Measurements from ENCODE around the gene U2AF1L4.

The U2AF1L4 gene

DNA sequence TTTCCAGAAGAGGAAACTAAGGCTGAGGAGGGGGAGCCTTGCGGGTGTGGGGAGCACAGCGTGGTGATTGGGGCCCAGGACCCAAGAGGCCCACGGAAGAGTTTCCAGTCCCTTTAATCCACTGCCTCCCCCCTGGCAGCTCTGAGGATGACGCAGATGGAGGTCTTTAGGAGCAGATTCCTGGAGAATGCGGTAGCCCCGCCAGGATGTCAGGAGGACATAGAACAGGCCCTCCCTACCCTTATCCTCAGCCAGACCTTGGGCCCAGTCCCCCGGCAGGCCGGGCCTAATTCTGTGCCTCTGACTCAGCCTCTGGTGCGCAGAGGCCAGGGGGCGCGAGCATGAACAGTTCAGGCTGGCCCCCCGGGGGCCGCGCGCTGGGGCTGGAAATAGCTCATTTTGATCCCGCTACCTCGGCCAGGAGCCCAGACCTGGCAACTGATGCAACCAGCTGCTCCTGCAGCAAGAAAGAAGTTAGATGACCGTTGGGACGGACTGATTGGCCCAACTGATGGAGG is 12.1 kb upstream of the U2AF1L4 start:
- DNase-seq, result peak; percentile 94

DNA sequence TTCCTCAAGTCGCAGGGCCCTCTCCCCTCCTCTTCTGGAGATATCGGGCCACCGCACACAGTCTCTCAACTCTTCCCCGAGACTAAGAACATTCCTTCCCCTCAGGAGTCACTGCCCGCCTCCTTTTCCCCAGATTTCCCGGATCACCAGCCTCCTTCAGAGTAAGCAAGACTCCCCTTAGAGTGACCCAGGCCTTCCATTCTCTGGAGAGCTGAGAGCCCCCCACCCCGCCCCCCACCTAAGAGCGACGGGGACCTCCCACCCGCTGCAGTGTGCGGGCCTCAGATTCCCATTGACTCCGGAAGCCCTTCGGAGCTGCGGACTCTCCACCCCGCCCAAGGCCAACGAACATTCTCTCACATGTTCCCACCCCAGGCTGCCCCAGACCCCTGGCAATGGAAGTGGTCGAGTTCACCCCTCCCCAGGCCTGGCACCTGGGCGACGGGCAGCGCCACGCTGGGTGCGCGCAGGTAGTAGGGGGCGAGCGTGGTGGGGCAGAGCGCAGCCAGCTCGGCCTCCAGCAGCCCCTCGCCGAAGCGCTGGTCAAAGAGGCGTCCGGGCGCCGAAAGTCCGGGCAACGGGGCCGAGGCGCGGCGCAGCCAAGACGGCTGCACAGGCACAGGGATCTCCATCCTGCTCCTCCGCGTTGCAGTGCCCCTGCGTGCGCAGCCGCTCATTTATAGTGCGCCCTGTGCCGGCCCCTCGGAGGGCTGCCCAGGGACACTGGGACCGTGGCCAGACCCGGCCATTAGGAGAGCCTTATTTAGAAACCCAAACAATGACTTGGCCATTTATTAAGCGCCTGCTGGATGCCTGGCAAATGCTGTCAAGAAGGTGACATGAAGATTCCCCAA is 11.4 kb upstream of the U2AF1L4 start, which contains the start of gene HSPB6:
HSPB6 (minus strand) TSS at position 653 of the 854 bp plus-strand sequence; CDS start at position 632, 21 bp downstream.
- peak; percentile 68 for DNase-seq

DNA sequence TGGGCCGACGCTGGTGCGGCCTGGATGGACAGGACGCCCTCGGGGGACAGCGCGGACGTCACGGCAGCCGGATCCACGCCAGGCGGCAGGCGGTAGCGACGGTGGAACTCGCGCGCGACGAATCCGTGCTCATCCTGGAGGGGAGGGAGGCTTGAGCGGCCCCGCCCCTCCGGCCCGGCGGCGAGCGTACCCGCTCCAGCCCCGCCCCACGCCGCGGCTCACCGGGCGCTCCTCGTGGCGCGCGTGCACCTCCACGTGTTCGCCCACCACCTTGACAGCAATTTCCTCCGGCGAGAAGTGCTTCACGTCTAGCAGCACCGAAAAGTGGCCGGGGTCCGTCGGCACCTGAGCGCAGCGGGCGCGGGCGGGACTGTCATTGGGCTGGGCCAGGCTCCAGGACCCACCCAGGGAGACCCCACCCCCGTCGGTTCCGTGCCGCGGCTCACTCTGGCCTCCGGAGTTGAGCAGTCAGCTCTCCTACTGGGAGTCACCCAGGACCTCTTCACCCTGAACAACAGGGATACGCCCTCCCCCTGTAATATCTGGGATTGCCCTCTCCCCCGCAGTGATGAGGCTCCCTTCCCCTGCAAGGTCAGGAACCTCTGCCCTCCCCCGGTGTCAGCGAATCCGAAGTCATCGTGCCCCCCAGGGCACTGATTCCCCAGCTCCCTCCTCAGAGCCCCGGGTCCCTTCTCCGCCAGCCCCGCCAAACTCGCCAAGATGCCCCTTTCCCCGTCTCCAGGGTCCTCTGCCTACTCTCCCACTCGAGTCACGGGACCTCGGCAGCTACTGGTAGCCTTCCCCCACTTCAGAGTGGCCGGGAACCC is 10.5 kb upstream of the U2AF1L4 start:
- peak; percentile 33 for DNase-seq

DNA sequence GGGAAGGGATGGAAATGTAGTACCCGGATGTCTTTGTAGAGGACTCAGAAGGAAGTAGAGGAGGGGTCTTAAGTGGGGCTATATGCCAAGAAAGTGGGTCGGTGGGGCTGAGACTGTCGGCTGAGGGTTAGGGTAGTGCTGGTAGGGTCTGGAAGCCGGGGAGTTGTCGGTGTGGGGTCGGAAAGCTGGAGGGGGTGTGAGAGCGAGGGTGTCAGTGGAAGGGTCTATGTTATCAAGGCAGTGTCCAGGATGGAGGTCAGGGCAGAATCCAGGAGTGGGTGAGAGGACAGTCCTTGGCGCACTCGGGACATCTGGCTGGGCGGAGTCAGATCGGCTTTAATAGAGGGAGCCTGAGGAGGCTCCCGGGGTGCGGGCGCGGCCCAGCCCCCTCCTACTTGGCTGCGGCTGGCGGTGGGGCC is 9.9 kb upstream of the U2AF1L4 start:
- no peak for DNase-seq

DNA sequence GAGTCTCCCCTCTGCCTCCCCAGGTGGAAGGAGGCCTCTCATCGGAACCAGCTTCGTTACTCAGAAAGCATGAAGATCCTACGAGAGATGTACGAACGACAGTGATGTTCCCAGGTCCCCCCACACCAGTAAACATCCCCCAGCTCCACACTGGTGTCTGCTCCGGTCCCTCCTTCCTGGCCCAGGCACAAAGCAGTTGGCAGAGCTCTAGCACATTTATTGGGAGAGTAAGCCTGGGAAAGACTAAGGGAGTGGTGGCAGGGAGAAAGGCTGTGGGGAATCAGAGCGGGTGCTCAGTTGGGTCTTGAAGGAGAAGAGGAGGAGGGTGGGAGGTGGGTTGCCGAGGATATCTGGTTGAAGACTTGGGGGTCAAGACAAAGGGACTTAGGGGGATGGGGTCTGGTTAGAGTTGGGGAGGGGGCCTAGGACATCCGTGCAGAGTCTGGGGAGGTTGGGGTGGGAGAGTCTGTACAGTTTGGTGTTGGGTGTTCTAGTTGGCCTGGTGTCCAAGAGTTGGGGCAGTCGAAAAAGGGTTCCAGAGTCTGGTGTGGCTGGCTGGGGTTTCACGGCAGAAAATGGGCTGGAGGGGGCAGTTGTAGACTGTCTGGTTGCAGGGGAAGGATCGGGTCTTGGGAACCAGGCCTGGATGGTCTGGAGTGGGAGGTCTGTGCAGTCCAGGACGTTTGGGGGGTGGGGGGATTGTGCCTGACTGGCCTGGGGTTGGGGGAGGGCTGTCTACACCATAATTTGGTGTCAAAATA is 9.3 kb upstream of the U2AF1L4 start:
- DNase-seq, result no peak

DNA sequence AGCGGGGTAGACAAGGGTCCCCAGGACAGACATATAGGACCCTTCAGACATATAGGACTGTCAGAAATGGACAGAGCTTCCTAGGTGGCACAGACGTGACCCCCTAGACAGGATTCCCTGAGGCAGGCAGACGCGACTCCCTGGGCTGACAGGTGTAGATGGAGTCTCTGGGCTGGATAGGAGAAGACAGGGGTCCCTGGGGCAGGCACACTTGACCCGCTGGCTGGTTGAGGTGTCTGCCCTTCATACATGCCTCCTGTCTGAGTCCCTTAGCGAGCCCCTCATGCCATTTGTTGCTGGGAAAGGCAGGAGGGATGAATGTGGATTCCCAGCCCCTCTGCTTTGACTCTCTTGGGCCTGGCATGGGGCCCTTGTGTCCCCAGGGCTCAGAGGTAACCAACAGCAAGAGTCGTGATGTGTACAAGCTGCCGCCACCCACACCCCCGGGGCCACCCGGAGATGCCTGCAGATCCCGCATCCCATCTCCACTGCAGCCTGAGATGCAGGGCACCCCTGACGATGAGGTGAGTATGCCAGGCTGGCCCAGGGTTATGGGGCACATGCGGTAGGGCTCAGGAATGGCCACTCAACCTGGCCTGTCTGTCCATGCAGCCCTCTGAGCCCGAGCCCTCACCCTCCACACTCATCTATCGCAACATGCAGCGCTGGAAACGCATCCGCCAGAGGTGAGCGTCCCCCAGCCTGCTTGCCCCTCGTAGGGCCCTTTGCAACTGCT is 8.6 kb upstream of the U2AF1L4 start:
- no peak for DNase-seq

DNA sequence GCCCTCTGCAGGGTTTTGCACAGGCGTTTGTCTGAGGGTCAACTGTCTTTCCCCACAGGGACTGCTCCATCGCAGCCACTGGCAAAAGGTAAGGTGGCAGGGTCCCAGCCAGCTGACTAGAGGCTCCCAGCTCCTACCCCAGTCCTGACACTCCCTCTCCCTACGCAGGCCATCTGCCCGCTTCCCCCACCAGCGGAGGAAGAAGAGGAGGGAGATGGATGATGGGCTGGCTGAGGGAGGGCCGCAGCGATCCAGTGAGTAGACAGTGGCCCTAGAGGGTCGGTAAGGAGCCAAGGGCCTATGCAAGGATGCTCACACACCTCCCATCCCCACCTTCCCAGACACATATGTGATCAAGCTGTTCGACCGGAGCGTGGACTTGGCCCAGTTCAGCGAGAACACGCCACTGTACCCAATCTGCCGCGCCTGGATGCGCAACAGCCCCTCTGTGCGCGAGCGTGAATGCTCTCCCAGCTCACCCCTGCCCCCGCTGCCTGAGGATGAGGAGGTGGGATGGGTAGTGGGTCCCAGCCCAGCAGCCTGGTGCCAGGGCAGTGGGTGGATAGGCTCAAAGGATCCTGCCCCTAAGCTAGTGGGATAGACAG is 7.6 kb upstream of the U2AF1L4 start:
- DNase-seq, result no peak

DNA sequence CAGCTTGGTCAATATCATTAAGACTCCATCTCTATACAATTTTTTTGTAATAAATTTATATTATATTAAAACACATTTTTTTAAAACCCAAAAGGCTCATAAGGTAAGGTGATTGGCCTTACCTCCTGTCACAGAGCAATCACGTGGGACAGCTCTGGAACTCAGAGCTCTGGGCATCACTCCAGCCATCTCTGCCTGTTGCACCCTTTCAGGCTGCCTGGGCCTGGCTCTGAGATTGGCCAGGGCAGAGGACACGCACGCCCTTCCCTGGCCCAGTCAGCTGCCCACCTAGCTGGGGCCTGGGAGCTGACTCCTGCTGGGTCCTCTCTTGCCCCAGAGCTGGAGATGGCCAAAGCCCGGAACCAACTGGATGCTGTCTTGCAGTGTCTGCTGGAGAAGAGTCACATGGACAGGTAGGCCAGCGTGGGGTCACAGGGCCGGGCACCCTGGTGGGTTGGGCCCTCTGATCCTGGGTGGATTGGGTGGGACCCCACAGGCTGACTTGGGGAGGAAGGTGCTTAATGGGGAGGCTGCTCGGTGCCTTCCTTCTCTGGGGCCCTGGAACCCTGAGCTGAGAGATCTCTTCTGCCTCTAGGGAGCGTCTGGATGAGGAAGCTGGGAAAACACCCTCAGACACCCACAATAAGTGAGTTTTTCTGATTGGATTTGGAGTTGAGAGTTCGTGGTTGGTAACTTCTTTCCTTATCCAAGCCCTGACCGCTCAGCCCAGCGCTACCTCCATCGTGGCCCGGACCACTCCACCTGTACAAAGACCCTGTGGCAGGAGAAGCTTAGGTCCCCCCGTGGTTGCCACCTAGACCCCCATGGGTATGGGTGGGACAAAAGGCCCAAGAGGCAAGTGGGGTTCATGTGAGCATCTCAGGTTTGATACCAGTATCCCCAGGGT is 6.9 kb upstream of the U2AF1L4 start:
- no peak for DNase-seq

DNA sequence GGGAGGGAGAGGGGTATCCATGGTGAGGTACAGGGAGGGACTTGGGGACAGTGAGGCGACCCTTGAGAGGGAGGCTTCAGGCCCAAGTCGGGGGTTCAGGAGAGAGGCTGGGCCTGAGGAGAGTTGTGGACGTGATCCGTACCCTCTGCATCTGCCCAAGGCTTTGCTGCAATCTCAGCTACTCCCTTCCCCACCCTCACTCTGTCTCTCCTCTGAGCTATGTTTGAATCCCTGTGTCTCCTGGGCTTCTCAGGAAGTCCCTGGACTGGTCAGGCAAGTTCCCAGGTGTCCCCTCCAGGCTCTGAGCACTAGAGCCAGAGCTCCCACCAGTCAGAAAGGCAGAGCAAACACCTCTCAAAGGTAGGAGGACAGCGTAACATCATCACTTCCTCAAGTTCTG is 4.9 kb upstream of the U2AF1L4 start:
- no peak for DNase-seq

DNA sequence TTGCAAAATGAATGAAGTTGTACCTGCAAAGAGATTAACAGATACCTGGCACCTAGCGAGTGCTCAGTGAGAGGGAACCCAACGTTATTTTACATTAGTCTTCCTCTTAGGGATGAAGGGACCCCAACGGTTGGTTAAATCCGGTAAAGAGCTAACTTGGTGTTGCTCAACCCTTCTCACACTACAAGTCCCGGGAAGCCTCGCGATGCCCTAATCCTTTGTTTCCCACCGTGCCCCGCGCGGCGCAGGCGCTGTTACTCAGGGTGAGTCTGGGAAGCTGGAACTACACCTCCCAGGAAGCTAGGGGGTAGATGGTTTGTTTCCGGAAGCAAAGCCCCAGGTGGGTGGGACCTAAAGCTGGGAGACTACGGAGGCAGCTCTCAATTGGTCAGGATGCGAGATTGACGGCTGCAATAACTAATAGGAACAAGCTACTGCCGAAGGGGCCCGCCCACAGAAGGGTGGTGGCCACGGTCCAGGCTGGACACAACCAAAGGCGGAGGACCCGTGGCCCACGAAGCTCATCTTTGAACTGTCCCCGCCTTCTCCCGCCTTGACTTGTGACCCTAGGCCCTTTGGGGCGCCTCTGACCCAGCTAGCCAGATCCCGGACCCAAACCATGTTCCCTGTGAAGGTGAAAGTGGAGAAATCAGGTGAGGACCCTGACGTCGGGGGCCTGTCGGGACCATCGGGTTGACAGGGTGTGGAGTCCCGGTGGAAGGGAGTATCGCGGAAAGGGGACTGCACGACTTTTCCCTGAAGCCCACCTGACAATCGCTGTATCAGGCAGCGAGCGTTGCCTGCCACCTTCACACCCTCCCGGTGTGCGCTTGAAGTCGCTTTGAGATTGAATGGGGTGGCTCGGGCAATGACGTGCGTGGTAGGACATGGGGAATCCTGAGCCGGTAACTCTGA is 3.1 kb upstream of the U2AF1L4 start, which contains the start of gene LIN37:
LIN37 (plus strand) TSS at position 471 of the 915 bp plus-strand sequence; CDS start at position 620, 149 bp downstream.
- DNase-seq, result peak; percentile 99

DNA sequence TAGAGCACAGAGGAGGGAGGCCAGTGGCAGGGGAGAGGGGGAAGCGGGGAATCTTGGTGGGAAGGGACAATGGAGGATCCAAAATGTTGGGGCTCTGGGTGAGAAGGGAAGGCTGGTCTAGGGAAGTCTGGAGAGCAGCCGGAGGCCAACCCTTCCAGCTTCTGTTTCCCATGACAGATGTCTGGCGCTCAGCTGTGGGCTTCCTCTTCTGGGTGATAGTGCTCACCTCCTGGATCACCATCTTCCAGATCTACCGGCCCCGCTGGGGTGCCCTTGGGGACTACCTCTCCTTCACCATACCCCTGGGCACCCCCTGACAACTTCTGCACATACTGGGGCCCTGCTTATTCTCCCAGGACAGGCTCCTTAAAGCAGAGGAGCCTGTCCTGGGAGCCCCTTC is 1.3 kb upstream of the U2AF1L4 start:
- DNase-seq, result no peak

DNA sequence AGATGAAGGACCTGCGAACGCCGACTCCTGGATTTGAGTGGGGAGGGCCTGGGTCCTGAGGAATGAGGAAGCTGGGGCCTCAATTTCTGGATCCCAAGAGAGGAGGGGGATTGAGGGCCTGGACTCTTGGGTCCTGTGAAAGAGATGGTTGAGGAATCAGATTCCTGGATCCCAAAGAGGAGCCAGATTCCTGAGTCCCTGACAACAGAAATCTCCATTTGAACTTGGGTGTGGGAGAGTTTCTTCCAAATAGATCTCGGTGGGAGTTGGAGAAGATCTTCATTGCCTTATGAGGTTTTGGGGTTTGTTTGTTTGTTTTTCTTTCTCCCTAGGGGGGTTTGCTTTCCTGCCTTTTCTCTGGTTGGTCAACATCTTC is 857 bp upstream of the U2AF1L4 start:
- DNase-seq, result no peak

DNA sequence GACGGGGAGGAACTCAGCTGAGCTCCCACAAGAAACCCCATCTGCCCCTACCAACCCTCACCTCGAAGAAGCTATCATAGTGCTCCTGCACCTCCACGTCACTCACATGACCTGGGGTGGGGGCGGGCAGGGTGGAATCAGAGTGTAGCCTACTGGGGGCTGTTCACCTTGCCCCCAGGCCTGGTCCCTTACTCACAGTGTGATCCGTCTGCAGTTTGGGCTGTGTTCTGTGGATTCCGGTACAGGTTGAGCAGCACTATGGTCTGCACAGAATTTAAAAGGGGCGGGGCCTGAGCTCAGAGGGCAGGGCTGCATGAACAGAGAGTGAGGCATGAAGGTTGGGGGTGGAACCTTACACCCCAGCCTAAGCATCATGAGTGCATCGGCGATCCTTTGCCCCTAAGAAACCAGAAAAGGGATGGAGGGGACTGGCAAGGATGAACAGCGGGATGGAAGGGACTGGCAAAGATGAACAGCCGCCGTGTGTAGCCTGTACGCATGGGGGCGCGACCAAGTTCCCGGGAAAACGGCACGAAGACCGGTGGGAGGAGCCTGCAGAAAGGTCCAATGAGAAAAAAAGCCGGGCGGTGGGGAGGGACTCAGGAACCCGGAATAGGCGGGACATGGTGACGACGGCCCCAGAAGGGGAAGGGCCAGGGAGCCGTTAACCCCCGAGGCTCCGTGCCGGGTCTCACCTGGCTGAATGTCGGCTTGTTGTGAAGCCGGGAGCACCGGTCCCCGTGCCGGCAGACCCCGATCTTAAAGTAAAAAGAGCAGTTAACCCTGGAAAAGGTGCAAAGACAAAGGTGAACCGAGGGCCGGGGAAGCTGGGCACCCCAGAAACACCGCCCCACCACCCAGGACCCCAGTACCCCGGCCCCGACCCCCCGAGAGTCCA is 539 bp downstream of the U2AF1L4 start:
- peak; percentile 97 for DNase-seq

DNA sequence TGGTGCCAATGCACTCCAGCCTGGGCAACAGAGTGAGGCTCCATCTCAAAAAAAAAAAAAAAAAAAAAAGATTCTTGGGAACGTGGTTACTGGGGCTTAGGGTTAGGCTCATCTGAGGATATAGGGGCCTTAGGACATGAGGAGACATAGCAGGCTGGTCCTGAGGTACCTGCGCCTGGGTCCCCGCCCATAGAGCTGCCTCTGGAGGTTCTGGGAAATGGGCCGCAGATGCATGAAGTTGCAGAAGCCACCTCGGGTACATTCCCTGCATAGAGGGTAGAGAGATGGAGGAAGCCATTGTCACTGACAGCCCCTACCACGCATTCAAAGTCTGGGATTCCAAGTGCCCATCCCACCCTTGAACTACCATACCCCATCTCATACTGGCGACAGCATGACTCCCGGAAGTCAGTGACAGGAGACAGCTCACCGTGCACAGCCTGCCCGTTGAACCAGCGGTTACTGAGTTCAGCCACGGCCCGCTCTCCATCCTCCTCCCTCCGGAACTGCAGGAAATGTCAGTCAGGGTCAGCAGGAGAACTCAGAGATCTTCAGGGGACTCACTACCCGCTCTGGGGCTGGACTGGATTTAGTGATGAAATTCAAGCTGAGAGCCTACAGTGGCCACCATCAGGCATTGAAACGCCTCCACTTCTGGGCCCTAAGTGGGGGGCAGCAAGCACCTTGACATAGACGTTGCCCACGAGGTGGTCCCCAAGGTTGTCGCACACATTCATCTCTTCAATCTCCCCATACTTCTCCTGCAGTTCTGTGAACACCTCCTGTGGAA is 1.4 kb downstream of the U2AF1L4 start:
- no peak for DNase-seq

DNA sequence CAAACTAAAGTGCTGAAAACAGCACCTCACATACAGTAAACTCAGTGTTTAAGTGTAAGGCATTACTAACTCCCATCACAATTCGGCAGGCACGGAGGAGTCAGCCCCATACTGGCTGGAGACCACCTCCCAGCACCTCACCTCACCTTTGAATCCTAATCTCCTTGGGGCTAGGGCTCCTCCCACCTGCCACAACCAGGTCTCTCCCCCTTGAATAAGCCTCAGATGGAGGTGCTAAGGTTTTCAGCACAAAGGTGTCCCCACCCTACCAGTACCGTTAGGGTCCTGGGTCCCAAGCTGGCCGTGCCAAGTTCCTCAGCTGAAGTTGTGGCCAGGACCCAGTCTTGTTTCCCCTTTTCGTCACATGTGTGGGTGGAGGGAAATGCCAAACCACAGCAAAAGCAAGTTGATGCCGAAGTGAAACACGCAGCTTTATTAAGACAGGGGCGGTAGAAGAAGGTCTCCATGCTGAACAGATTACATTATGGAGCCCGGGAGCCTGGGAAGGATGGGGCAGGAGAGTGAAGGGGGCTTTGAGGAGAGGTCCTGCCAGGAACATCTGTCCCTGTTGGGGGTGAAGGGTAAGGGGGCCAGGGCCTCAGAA is 3.0 kb downstream of the U2AF1L4 start, which contains the start of gene IGFLR1:
IGFLR1 (minus strand) TSS at position 332 of the 604 bp plus-strand sequence. CDS start 1,272 bp downstream, outside the sequence.
- DNase-seq, result no peak

DNA sequence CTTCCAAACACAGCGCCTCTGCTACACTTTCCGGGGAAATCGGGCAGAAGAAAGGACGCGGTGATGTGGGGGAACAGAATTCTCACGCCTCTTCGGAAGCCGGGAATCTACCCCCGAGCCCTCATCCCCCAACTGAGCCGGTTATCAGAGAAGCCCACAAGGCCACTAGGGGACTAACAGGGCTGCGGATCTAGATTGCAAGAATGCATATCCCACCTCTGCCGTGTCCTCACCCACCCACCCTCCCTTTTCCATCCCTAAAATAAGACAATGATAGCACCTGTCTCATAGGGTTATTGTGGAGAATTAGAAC is 4.1 kb downstream of the U2AF1L4 start:
- DNase-seq, result no peak

Measured in fibroblast of skin of back (primary cell).